GM12891 (cell line): ENCODE measurements around the gene ANAPC2.

Experiments
- DNase-seq: peaks from one replicate; pipeline ENCODE4 v3.0.0; 2011; ENCODE audit warnings: low spot score; ENCODE audit not compliant: insufficient read length
- FAIRE-seq: peaks from 2 replicates; lab custom pipeline; 2011; peaks lifted over from hg19 to GRCh38; lab: Jason Lieb, UNC
- PAX5 ChIP-seq: IDR thresholded peaks from 2 replicates; pipeline ENCODE4 v1.6.1; 2011; ENCODE audit warnings: low read length, moderate library complexity, mild to moderate bottlenecking; ENCODE audit not compliant: insufficient read depth, severe bottlenecking
- POLR2A ChIP-seq: IDR thresholded peaks from 2 replicates; pipeline ENCODE4 v1.6.1; 2011; ENCODE audit warnings: low read depth, low read length, control low read depth
- POLR2AphosphoS5 ChIP-seq: IDR thresholded peaks from 2 replicates; pipeline ENCODE4 v1.6.1; 2011; ENCODE audit warnings: low read depth, low read length, control low read depth
- POU2F2 ChIP-seq: IDR thresholded peaks from 2 replicates; pipeline ENCODE4 v1.6.1; 2011; ENCODE audit warnings: low read depth, mild to moderate bottlenecking, control low read depth, low read length, moderate library complexity
- SPI1 ChIP-seq: IDR thresholded peaks from 2 replicates; pipeline ENCODE4 v1.6.1; 2011; ENCODE audit warnings: low read depth, low read length, control low read depth
- TAF1 ChIP-seq: IDR thresholded peaks from 2 replicates; pipeline ENCODE4 v1.6.1; 2011; ENCODE audit warnings: low read depth, low read length, control low read depth

Gene ANAPC2

GRCh38 chr9:137200311-137201204 is 12.2 kb upstream of the ANAPC2 start, which contains the start of gene TPRN:
Gene TPRN, minus strand, starts transcription at chr9:137200741. Its CDS starts 30 bp downstream, at chr9:137200711.
- TF ChIP-seq PAX5 = peak; percentile 91
- TF ChIP-seq POLR2AphosphoS5 = peak; percentile 70; the same call in 1 of the 2 replicates
- peak; percentile 88 for TF ChIP-seq TAF1
- TF ChIP-seq POLR2A = peak; percentile 80
- TF ChIP-seq SPI1 = peak; percentile 63
- no peak for TF ChIP-seq POU2F2
- DNase-seq = peak; percentile 100
- FAIRE-seq = peak; percentile 99

GRCh38 chr9:137199411-137200121 is 11.2 kb upstream of the ANAPC2 start:
- TF ChIP-seq POLR2A (no peak), PAX5 (no peak), SPI1 (no peak), POU2F2 (no peak), TAF1 (no peak), POLR2AphosphoS5 (no peak)
- no peak for DNase-seq
- FAIRE-seq = no peak

DNA sequence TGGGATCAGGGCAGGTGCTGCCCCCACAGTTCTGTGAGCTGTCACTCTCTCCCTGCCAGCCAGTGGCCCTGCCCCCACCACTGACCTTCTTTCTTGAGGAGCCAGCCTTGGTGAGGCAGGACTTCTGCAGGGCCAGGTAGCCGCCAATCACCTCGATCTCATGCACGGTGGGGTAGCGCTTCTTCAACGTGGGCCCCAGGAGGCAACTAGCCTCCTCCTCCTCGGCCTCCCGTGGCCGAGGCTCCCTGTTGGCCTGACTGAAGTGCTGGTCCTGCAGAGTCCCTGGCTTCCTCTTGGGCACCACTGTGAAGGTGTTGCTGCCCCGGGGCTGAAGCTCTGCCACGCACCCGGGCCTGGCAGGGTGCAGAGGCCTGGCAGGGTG is 10.5 kb upstream of the ANAPC2 start:
- DNase-seq = no peak
- no peak for TF ChIP-seq POU2F2
- no peak for TF ChIP-seq TAF1
- TF ChIP-seq POLR2A = no peak
- TF ChIP-seq SPI1 = no peak
- no peak for TF ChIP-seq PAX5
- no peak for TF ChIP-seq POLR2AphosphoS5
- no peak for FAIRE-seq

DNA sequence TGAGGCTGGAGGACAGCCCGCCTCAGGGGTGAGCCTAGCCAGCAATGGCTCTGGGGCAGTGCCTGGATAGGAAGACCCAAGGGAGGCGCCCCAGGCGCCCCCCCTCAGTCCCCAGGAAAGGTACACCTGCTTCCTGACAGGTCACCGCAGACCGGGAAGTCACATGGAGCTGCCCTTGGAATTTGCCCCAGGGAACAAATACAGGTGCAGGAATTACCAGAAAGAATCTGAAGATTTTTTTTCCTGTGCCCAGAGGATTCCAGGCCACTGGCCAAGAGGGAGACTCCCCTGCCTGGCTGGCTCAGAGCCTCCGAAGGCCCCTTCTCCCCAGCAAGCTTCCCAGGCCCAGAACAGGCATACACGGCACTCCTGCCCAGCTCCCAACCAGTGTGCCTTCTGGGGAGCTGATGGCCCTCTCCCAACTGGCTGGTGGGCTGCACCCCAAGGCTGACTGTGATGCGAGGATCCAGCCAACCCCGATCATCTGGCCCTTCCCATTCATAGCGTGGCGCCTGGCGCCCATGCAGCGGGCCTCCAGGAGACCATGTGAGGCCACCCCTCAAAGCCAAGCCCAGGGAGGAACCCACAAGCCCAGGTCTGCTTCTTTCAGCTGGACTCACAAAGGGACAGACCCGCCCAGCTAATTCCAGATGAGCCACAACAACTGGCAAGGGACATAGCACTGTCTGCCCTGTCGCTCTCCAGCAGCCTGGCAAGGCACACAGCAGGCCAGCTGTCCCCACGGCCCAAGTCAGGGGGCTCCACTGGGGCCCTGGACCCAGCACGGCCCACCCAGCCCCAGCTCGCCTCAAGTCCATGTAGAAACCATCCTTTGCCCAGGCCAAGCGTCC is 9.9 kb upstream of the ANAPC2 start:
- FAIRE-seq = no peak

GRCh38 chr9:137195525-137196220 is 7.3 kb upstream of the ANAPC2 start:
- TF ChIP-seq POU2F2 = no peak
- TF ChIP-seq TAF1 = no peak
- no peak for TF ChIP-seq POLR2A
- no peak for TF ChIP-seq SPI1
- TF ChIP-seq POLR2AphosphoS5 = no peak
- no peak for TF ChIP-seq PAX5
- FAIRE-seq (no peak), DNase-seq (no peak)

More for the DNA sequence above, 9.9 kb upstream of the ANAPC2 start:
- TF ChIP-seq POLR2A (no peak), PAX5 (no peak), SPI1 (no peak), TAF1 (no peak), POU2F2 (no peak), POLR2AphosphoS5 (no peak)
- no peak for DNase-seq

- DNase-seq = no peak
- TF ChIP-seq TAF1 (no peak), SPI1 (no peak), POLR2AphosphoS5 (no peak), POLR2A (no peak), POU2F2 (no peak), PAX5 (no peak)
- no peak for FAIRE-seq
Observed at GRCh38 chr9:137194909-137195308, 6.5 kb upstream of the ANAPC2 start.

- DNase-seq (no peak), FAIRE-seq (no peak)
- TF ChIP-seq SPI1 = no peak
- no peak for TF ChIP-seq POLR2AphosphoS5
- no peak for TF ChIP-seq POU2F2
Observed at GRCh38 chr9:137194388-137194787, 6.0 kb upstream of the ANAPC2 start.

- no peak for TF ChIP-seq TAF1
- no peak for TF ChIP-seq POU2F2
- no peak for TF ChIP-seq PAX5
- no peak for TF ChIP-seq POLR2AphosphoS5
- no peak for TF ChIP-seq POLR2A
- no peak for TF ChIP-seq SPI1
- DNase-seq (no peak), FAIRE-seq (no peak)
Observed at GRCh38 chr9:137193771-137194170, 5.4 kb upstream of the ANAPC2 start.
